LHCN-M2 (cell line): ENCODE results near the gene MBD6. TPM values are rescaled to one million over a fixed set of nuclear protein-coding genes. Genes with fewer than 3 reads are reported as not detected.
"Not testable (repeated sequence)": the region's sequence is repeated elsewhere in the genome, so short reads cannot be mapped to it uniquely, and the experiment has no call there.

Source experiments
- DNase-seq: peaks from one replicate; pipeline ENCODE4 v3.0.0-alpha.2; 2012; ENCODE audit warnings: low read depth
- total RNA-seq: library from RNA; depleted of rRNA; stranded (reverse); fragments of >200 nt; gene quantifications from 2 replicates; pipeline ENCODE4 v1.2.3, GENCODE V29; 2014

The MBD6 gene
- total RNA-seq, 1 experiment from 2014 or later: 7.5 TPM

DNA sequence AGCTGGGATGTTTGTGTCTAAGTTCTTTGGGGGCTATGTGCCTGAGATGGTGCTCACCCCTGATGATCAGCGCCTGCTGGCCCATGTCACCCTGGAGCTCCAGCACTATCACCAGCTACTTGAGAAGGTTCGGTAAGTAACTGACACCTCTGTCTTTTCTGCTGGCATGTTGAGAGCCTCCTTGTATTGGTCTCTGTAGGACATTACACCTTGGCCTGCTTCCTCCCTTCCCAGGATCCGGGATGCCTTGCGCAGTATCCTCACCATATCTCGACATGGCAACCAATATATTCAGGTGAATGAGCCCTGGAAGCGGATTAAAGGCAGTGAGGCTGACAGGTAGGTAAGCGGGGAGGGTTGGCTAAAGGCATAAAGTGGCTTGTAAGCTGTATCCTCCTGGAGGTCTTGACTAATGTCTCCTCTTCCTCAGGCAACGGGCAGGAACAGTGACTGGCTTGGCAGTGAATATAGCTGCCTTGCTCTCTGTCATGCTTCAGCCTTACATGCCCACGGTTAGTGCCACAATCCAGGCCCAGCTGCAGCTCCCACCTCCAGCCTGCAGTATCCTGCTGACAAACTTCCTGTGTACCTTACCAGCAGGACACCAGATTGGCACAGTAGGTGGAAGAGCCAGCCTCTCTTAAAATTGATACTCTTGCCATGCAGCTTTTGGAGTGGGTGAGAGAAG, 7.8 kb upstream of the MBD6 start:
- DNase-seq: no peak

DNA sequence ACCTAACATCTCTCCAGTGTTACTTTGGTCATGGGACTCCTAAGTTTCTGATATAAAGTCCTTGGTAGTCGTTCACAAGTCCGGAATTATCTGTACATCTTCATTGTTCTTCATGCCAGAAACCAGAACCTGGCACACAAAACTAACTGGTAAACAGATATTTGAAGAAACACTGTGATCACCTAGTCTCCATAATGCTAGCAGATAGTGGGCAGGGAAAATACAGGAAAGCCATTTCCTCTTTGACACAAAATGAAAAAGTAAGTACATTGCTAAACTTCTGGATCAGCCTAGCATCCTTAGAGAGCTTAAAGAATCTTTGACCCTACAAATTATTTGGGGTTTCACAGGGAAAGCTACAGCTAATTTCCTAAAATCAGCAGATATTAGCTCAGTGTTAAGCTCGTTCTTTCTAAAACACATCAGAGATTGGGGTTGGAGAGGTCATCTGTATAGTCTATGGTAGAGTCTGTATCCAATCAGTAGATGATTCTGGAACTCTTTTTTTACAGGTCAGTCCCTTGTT, 7.2 kb upstream of the MBD6 start:
- no peak for DNase-seq

DNA sequence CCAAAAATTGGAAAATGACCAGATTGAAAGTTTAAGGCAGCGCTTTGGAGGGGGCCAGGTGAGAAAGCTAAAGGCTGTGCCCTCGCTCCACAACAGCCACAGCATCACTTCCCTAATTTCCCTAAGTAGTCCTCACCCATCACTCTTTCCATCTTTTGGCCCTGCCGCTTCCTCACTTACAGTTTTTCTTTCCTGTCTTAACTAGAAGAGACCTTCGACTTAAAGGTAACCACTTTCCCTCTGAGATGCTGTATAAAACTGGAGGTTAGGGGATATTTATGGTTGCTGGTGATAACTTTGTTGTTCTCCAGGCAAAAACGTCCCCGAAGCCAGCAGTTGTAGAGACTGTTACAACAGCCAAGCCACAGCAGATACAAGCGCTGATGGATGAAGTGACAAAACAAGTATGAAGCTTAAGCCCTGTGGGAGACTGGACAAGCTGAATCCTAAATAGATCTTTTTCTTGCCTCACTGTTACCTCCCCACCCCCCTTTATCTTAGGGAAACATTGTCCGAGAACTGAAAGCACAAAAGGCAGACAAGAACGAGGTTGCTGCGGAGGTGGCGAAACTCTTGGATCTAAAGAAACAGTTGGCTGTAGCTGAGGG, 6.6 kb upstream of the MBD6 start:
- no peak for DNase-seq

DNA sequence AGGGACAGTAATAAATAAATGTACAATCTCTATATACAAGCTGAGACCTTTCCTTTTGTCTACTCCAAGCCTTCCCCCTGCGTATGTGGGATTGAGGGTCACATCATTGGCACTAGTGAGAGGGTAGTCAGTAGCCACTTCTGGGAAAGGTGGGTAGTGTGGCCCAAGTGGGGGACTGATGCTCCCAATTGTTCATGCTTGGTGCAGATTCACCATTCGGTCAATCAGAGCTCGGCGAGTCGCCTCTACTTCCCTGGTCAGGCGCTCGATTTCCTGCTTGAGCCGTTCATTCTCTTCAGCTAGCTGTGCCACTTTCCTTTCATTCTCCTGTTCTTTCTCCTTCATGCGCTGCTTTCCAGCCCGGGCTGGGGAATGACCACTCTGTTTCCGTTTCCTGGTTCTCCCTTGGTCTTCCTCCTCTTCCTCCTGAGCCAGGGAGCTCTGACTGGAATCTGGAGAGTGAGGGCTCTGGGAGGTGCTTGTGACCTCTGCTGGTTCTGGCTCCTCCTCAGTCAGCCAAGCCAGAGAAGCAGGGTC, 5.9 kb upstream of the MBD6 start:
- no peak for DNase-seq

DNA sequence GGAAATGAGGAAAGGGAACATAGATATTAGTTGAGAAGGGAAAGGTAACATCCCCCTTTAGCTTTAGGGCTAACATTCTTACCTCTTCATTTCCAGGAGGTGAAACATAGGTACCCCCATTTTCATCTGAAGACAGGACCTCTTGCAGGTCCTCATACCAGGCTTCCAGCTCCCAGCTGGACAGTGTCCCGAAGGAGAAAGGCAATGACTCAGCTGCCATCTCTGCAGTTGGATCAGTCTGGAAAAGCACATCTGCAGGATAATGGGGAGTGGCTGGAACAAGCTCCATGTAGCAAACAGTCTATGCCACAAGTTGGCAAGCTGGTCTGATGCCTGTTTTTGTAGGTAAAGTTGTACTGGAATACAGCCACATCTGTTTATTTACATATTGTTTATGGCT, 5.4 kb upstream of the MBD6 start:
- peak; percentile 60 for DNase-seq

DNA sequence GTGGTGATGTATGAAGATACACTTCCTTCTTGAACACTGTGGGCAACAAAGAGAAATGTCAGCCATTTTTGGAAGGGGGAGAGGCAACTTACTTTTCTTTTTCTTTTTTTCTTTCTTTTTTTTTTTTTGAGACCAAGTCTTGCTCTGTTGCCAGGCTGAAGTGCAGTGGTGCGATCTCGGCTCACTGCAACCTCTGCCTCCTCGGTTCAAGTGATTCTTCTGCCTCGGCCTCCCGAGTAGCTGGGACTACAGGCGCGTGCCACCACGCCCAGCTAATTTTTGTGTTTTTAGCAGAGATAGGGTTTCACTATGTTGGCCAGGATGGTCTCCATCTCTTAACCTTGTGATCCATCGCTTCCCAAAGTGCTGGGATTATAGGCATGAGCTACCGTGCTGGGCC, 4.9 kb upstream of the MBD6 start:
- not testable (repeated sequence) for DNase-seq

DNA sequence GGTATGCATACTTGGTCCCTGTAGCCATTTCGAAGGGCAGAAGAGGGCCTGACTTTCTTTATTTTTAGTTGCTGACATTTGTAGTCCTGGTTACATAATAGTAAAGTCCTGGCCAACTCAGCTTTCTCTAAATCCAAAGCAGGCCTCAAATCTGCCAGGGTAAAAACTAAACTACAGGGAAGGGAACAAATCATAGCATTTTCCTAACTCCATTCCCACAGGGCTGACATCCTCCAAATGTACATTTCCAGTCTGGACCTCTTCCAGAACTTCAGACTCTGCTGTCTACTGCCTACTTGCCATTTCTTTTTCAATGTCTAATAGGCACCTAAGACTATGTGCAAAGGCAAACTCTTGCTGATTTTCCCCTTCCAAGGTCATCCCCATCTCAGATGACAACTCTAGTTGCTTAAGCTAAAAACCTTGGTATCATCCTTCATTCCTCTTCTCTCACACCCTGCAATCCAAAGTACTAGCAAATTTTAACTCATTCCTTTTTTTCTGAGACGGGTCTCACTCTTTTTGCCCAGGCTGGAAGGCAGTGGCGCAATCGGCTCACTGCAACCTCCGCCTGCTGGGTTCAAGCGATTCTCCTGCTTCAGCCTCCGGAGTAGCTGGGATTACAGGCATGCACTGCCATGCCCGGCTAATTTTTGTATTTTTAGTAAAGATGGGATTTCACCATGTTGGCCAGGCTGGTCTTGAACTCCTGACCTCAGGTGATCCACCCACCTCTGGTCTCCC, 4.3 kb upstream of the MBD6 start:
- DNase-seq: no peak

DNA sequence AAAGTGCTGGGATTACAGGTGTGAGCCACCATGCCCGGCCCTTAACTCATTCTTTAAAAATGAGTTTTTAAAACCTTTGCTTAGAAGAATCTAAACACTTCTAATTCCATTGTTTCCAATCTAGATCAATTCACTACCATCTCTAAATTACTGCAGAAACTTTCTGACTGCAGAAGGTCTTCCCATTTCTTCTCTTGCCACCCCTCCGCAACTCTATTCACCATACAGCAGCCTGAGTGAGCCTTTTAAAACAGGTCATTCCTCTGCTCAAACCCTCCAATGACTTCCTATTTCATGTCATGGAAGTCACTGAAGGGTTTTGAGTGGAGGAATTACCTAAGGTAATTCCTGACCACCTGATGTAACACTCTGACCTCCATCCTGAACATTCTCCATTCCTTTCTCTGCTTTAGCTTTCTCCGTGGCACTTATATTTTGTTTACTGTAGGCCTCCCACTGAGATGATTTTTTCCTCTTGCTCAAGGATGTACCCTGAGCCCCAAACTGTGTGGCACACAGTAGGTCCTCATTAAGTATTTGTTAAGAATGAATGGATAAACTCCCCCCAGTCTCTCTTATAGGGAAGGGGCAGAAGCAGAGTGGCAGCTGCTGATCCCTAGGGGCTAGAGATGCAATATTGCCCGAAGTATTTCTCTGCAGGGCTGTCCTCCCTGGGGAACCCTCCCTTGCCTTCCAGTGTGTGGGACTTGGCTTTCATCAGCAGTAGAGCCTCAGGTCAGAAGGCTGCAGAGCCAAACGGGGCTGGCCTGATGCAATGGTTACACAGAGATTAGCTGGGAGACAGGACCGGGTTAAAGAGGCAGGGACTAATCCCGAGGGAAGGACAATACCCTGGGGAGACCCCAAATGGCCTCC, 3.5 kb upstream of the MBD6 start:
- peak; percentile 58 for DNase-seq

DNA sequence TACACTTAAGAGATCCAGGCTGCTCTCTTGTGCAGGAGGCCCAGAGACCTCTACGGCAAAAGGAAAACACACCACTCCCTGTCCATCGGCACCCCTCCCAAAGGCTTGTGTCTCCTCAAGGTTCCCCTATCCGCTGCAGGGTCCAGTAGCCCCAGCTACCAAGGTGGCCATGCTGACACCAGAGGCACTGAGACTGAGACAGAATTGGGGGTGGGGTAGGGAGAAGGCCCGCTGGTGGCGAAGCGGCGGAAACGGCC, 2.9 kb upstream of the MBD6 start:
- no peak for DNase-seq

DNA sequence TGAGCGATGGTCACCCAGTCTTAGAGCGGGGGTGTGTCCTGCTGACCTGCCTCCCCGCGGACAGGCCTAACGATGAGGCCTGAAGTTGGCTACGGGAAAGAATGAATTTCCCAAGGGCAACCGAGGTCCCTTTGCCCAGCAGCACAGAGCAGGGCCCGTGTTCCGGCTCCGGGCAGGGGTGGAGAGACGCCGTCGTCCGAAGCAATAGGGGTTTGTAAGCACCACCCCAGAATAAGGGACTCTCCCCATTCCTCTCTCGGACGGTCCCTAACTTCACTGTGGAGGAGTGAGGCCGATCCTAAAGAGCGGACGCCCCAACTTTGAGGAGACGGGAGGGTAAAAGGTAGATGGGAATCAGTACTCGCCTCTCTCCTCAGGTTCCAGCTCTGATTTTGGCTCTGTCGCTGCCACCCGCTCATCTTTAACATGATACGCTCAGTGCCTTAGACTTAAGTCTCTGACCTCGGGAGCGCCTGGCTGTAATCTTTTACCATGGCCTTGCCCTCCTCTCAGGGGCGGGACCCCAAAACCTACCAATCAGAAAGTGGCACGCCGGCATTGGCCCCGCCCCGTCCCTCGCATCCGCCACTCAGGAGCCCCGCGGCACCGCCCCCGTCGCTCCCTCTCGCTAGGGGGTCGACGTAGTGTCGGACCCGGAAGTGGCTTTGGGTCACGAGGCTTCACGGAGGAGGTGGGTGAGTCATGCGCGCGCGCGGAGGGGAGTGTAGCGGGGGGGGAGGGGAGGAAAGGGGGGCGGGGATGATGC, 2.4 kb upstream of the MBD6 start, which contains the start of gene DDIT3:
Gene DDIT3 (minus strand): TSS at position 462 of the 766 bp plus-strand sequence. CDS start 3,108 bp downstream, outside the sequence.
- peak; percentile 98 for DNase-seq

DNA sequence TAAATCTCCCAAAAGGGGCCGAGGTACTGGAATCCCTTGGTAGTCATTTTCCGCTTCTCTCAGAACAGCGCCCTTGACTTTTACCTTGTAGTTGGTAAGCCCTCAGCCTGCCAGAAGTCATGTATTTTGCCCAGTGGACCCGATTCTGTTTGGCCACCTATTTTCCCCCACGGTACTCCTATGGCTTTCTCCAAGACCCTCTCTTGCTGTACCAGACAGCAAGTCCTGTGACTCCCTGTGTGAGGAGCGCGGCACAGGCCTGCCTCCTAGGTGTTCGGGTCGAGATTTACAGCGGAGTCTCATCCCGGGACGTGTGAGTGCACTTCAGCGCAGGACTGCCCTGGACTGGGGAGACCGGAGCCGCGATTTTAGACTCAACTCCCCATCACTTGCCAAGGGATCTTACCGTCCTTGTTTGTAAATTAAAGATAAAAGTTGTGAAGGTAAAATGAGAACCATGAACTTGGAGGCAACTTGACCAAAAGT, 1.1 kb upstream of the MBD6 start:
- DNase-seq: no peak

DNA sequence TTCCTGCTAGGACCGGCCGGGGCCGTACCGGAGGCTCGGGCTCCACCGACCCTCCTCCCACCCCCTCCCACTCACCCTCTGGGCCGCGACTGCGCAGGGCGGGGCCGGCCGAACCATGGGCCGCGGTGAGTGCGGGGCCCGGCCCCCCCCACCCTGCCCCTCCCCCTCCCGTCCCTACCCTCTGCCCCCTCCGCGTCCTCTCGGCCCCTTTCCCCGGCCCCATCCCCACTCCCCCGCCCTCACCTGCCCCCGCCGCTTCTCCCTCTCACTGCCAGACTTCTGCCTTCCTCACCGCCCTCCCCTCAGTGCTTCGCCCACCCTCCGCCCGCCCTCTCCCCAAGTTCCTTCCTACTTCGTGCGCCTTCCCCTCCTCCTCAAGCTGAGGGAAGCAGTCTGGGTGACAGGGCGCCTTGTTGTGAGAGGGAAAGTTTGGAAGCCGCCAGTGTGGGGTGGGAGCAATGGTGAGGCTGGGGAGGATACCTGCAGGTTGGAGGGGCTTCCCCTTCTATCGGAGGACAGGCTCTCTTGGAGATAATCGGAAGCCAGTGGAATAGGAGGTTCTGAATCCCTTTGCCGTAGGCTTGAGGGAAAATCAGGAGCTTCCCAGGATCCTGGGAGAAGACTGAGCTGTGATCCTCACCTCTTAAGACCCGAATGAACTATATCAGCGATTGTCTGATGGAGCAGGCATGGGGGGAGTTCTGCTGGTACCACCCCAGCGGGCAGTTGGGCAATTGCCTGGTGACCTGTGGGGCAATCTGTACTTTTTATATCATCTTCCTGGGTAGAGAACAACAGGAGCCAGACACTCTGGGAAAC, 472 bp downstream of the MBD6 start:
- peak; percentile 39 for DNase-seq

DNA sequence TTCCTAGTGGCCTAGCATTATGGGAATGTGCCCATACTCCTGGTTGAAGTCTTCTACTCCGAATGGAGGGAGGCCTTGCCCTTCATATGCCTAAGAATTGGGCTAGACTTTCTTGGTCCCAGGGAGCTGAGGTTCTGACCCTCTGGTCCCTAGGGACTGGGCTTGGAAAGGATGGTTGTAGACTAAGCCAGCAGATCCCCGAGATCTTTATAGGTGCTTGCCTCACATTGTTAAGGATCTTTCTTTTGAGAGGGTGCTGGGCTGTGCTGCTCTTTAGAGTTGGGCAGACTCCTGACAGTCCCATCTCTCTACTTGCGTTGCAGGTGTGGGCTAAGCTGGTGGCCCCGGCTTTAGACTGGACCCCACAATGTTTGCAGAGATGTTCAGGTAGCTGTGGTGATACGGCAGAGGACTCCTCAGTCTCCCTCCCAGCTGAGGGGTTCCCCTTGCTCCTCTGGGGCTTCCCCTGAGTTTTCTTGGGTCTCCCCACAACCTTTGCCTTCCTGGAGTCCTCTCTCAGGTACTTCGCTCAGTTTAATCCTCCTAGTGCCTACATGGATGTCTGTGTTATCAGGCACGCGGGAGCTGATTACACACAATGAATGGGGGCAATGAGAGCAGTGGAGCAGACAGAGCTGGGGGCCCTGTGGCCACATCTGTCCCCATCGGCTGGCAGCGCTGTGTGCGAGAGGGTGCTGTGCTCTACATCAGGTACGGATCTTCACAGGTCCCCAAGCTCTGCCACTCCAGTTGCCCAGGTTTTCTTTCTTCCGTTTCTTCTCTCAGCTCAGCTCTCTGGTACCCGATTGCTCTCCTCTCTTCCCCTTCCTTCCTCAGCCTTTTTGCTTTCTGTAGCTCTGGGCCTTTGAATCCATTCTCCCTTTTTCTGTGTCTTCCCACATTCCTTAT, 1.3 kb downstream of the MBD6 start:
- no peak for DNase-seq

DNA sequence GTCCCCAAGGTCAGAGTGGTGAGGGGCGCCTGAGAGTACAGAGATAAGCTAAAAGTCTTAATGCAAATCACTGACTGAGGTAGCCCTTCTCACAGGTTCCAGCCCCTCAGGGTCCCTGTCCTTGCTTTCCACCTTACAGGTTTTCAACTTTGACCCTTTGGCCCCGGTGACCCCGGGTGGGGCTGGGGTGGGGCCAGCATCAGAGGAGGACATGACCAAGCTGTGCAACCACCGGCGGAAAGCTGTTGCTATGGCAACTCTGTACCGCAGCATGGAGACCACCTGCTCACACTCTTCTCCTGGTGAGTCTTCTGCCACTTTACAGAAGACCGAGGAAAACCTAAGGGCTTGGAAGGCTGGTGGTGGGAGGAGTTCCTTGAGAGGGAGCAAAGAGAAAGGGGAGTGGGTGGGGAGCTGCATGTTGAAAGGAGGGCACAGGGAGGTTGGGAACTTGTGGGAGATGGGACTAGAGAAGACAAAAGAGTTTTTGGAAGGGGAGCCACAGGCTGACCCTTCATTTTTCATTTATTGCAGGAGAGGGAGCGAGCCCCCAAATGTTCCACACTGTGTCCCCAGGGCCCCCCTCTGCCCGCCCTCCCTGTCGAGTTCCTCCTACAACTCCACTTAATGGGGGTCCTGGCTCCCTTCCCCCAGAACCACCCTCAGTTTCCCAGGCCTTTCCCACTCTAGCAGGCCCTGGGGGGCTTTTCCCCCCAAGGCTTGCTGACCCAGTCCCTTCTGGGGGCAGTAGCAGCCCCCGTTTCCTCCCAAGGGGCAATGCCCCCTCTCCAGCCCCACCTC, 2.4 kb downstream of the MBD6 start:
- DNase-seq: peak; percentile 64

DNA sequence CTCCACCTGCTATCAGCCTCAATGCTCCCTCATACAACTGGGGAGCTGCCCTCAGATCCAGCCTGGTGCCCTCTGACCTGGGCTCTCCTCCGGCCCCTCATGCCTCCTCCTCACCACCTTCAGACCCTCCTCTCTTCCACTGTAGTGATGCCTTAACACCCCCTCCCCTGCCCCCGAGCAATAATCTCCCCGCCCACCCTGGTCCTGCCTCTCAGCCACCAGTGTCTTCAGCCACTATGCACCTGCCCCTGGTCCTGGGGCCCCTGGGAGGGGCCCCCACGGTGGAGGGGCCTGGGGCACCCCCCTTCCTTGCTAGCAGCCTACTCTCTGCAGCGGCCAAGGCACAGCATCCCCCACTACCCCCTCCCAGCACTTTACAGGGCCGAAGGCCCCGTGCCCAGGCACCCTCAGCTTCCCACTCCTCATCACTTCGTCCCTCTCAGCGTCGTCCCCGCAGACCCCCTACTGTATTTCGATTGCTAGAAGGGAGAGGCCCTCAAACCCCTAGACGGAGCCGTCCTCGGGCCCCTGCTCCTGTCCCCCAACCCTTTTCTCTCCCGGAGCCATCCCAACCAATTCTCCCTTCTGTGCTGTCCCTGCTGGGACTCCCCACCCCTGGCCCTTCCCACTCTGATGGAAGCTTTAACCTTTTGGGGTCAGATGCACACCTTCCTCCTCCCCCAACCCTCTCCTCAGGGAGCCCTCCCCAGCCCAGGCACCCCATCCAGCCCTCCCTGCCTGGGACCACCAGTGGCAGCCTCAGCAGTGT, 3.2 kb downstream of the MBD6 start:
- DNase-seq: no peak

DNA sequence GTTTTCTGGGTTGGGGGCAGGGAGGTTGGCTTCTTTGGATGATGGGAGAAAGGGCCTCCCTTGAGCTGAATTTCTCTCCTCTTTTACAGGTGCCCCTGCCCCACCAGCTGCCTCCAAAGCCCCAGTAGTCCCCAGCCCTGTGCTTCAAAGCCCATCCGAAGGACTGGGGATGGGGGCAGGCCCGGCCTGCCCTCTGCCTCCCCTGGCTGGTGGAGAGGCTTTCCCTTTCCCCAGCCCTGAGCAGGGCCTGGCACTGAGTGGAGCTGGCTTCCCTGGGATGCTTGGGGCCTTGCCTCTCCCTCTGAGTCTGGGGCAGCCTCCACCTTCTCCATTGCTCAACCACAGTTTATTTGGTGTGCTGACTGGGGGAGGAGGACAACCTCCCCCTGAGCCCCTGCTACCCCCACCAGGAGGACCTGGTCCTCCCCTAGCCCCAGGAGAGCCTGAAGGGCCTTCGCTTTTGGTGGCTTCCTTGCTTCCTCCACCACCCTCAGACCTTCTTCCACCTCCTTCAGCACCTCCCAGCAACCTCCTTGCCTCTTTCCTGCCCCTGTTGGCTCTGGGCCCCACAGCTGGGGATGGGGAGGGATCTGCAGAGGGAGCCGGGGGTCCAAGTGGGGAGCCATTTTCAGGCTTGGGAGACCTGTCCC, 4.0 kb downstream of the MBD6 start:
- no peak for DNase-seq
